GM12801 (cell line): ENCODE measurements around the gene PDE6C.

ENCODE experiments used
- CTCF ChIP-seq: IDR thresholded peaks from one replicate; pipeline ENCODE4 v1.5.1; 2011; ENCODE audit warnings: control low read depth; ENCODE audit not compliant: insufficient read length; ENCODE audit errors: extremely low read depth

Gene PDE6C

GRCh38 chr10:93615576-93616235, 3.4 kb downstream of the PDE6C start:
- TF ChIP-seq CTCF: no peak

GRCh38 chr10:93620925-93621324, 8.6 kb downstream of the PDE6C start:
- no peak for TF ChIP-seq CTCF

- TF ChIP-seq CTCF: no peak
Observed at GRCh38 chr10:93622942-93623341, 10.6 kb downstream of the PDE6C start.

- TF ChIP-seq CTCF: no peak
Observed at GRCh38 chr10:93628858-93629257, 16.5 kb downstream of the PDE6C start.

- no peak for TF ChIP-seq CTCF
Observed at GRCh38 chr10:93629647-93630305, 17.4 kb downstream of the PDE6C start.

- no peak for TF ChIP-seq CTCF
Observed at GRCh38 chr10:93630625-93631557, 18.6 kb downstream of the PDE6C start.

- no peak for TF ChIP-seq CTCF
Observed at GRCh38 chr10:93639791-93640190, 27.5 kb downstream of the PDE6C start.
